Measurements from ENCODE around the gene TBK1. TPM values are rescaled to one million over a fixed set of nuclear protein-coding genes. Genes with fewer than 3 reads are reported as not detected.
A peak's percentile ranks its signal among the peaks of the same experiment; 100 is the strongest.

TBK1 gene
- total and polyA plus RNA-seq, 9 of the 15 experiments (the other 6 are each of a cell fraction or from before 2014, with no cell fraction given), result 20.4 to 42.0 (median 27.8) TPM

DNA sequence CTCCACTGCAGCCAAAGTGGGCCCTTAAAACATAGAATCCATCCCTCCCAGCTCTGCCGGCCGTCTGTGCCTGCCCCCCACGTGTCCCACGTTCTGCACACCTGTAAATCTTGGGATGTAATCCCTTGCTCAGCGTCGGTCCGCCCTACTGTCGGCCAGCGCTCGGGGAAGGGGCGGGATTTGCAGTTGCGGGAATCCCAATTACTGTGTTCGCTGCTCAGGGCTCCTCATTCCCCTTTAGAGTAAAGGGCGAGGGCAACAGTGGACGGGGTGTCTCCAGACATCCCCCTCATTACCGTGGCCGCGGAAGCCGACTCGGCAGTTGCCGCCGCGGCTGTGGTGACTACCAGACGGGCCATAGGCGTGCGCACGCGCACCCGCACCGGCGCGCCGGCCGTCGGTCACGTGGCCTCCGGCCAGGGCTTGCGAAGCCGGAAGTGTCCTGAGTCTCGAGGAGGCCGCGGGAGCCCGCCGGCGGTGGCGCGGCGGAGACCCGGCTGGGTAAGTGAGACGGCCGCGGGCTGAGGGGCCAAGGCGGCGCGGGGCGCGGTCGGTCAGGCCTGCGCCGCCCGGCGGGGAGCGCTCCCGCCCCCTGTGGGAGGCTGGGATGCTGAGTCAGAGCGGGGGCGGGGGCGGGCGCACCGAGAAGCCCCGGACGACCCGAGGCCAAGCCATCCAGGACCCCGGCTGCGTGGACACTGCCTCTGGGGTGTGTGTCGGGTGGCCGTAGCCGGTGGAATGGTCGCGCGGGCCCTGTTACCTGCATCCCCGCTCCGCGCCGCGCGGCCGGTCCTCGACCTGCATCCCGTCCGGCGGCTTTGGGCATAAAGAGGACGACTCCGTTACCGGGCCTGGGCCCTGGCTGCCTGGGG, at the start of gene TBK1 (continued):
- 0 out of 2 replicates have a peak, but pooled peaks have one; percentile 35 for TF ChIP-seq ZNF431 (CRISPR knock-in tag; IDR thresholded peaks at IDR 0.05)
- peak; percentile 90 for TF ChIP-seq CCNT2 (IDR thresholded peaks at IDR 0.05; ENCODE audit: borderline replicate concordance, extremely low read depth, insufficient read length, low read depth, low read length)
- TF ChIP-seq, protein P1, sequence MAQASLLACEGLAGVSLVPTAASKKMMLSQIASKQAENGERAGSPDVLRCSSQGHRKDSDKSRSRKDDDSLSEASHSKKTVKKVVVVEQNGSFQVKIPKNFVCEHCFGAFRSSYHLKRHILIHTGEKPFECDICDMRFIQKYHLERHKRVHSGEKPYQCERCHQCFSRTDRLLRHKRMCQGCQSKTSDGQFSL (CRISPR knock-in tag; IDR thresholded peaks at IDR 0.05), result peak; percentile 63; the same call in 1 of the 2 replicates
- TF ChIP-seq, protein P1 (tag; IDR thresholded peaks at IDR 0.05), result no peak
- peak; percentile 72; the same call in 1 of the 2 replicates for TF ChIP-seq ETV5 (CRISPR knock-in tag; IDR thresholded peaks at IDR 0.05; ENCODE audit: low read depth)
- TF ChIP-seq ZNF263 (CRISPR knock-in tag; IDR thresholded peaks at IDR 0.05; ENCODE audit: borderline replicate concordance), result 0 out of 2 replicates have a peak, but pooled peaks have one; percentile 54
- TF ChIP-seq SP1 (CRISPR knock-in tag; IDR thresholded peaks at IDR 0.05), result no peak
- TF ChIP-seq, protein P2, sequence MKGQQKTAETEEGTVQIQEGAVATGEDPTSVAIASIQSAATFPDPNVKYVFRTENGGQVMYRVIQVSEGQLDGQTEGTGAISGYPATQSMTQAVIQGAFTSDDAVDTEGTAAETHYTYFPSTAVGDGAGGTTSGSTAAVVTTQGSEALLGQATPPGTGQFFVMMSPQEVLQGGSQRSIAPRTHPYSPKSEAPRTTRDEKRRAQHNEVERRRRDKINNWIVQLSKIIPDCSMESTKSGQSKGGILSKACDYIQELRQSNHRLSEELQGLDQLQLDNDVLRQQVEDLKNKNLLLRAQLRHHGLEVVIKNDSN (CRISPR knock-in tag; IDR thresholded peaks at IDR 0.05), result peak; percentile 97
- TF ChIP-seq L3MBTL2 (IDR thresholded peaks at IDR 0.05), result peak; percentile 82
- TF ChIP-seq, protein P3, sequence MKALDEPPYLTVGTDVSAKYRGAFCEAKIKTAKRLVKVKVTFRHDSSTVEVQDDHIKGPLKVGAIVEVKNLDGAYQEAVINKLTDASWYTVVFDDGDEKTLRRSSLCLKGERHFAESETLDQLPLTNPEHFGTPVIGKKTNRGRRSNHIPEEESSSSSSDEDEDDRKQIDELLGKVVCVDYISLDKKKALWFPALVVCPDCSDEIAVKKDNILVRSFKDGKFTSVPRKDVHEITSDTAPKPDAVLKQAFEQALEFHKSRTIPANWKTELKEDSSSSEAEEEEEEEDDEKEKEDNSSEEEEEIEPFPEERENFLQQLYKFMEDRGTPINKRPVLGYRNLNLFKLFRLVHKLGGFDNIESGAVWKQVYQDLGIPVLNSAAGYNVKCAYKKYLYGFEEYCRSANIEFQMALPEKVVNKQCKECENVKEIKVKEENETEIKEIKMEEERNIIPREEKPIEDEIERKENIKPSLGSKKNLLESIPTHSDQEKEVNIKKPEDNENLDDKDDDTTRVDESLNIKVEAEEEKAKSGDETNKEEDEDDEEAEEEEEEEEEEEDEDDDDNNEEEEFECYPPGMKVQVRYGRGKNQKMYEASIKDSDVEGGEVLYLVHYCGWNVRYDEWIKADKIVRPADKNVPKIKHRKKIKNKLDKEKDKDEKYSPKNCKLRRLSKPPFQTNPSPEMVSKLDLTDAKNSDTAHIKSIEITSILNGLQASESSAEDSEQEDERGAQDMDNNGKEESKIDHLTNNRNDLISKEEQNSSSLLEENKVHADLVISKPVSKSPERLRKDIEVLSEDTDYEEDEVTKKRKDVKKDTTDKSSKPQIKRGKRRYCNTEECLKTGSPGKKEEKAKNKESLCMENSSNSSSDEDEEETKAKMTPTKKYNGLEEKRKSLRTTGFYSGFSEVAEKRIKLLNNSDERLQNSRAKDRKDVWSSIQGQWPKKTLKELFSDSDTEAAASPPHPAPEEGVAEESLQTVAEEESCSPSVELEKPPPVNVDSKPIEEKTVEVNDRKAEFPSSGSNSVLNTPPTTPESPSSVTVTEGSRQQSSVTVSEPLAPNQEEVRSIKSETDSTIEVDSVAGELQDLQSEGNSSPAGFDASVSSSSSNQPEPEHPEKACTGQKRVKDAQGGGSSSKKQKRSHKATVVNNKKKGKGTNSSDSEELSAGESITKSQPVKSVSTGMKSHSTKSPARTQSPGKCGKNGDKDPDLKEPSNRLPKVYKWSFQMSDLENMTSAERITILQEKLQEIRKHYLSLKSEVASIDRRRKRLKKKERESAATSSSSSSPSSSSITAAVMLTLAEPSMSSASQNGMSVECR (CRISPR knock-in tag; IDR thresholded peaks at IDR 0.05), result peak; percentile 83
- no peak for TF ChIP-seq ZNF165 (CRISPR knock-in tag; IDR thresholded peaks at IDR 0.05; ENCODE audit: borderline replicate concordance)
- peak; percentile 68 for TF ChIP-seq C11orf30 (IDR thresholded peaks at IDR 0.05; ENCODE audit: low read depth)
- TF ChIP-seq, protein P4, sequence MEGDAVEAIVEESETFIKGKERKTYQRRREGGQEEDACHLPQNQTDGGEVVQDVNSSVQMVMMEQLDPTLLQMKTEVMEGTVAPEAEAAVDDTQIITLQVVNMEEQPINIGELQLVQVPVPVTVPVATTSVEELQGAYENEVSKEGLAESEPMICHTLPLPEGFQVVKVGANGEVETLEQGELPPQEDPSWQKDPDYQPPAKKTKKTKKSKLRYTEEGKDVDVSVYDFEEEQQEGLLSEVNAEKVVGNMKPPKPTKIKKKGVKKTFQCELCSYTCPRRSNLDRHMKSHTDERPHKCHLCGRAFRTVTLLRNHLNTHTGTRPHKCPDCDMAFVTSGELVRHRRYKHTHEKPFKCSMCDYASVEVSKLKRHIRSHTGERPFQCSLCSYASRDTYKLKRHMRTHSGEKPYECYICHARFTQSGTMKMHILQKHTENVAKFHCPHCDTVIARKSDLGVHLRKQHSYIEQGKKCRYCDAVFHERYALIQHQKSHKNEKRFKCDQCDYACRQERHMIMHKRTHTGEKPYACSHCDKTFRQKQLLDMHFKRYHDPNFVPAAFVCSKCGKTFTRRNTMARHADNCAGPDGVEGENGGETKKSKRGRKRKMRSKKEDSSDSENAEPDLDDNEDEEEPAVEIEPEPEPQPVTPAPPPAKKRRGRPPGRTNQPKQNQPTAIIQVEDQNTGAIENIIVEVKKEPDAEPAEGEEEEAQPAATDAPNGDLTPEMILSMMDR (IDR thresholded peaks at IDR 0.05 in 2 of 3, conservative IDR thresholded peaks at IDR 0.05 in 1 of 3; ENCODE audit: insufficient read depth in 2 of 3, low read depth in 1 of 3, low read length in 3 of 3), result 0 out of 6 replicates have a peak, but pooled peaks of 1 of the 3 experiments have one; percentile 2
- TF ChIP-seq CHD1 (IDR thresholded peaks at IDR 0.05; ENCODE audit: low read length), result peak; percentile 76
- TF ChIP-seq, protein P5, sequence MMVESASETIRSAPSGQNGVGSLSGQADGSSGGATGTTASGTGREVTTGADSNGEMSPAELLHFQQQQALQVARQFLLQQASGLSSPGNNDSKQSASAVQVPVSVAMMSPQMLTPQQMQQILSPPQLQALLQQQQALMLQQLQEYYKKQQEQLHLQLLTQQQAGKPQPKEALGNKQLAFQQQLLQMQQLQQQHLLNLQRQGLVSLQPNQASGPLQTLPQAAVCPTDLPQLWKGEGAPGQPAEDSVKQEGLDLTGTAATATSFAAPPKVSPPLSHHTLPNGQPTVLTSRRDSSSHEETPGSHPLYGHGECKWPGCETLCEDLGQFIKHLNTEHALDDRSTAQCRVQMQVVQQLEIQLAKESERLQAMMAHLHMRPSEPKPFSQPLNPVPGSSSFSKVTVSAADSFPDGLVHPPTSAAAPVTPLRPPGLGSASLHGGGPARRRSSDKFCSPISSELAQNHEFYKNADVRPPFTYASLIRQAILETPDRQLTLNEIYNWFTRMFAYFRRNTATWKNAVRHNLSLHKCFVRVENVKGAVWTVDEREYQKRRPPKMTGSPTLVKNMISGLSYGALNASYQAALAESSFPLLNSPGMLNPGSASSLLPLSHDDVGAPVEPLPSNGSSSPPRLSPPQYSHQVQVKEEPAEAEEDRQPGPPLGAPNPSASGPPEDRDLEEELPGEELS (CRISPR knock-in tag; IDR thresholded peaks at IDR 0.05; ENCODE audit: borderline replicate concordance), result peak; percentile 68; the same call in 1 of the 2 replicates
